MM.1S (cell line): ENCODE measurements around the gene TMEM115.

Experiments
- DNase-seq: peaks from one replicate; pipeline ENCODE4 v3.0.0-alpha.2; 2015
- H2AFZ ChIP-seq: fragments of 300-600 bp; sonication (generic); 2 replicates; pipeline ENCODE4 v1.6.0; 2016; ENCODE audit warnings: antibody characterized with exemption, low read length
- H3F3A ChIP-seq: fragments of 300-600 bp; sonication (generic); 2 replicates; pipeline ENCODE4 v1.6.1; 2016; ENCODE audit warnings: mild to moderate bottlenecking, antibody characterized with exemption, low read length, moderate library complexity, mixed read lengths; ENCODE audit not compliant: insufficient read depth
- H3K27ac ChIP-seq: fragments of 300-600 bp; sonication (generic); 2 replicates; pipeline ENCODE4 v1.5.1; 2016; ENCODE audit warnings: mild to moderate bottlenecking, low read length
- H3K27me3 ChIP-seq: fragments of 300-600 bp; sonication (generic); replicated peaks from 2 replicates; pipeline ENCODE4 v1.6.0; 2016; ENCODE audit warnings: low read length; ENCODE audit not compliant: insufficient read depth
- H3K36me3 ChIP-seq: fragments of 300-600 bp; sonication (generic); replicated peaks from 2 replicates; pipeline ENCODE4 v1.6.1; 2016; ENCODE audit warnings: mild to moderate bottlenecking, low read length, mixed read lengths; ENCODE audit not compliant: insufficient read depth
- H3K4me1 ChIP-seq: fragments of 300-600 bp; sonication (generic); 2 replicates; pipeline ENCODE4 v1.6.1; 2016; ENCODE audit warnings: low read length, mixed read lengths
- H3K4me2 ChIP-seq: fragments of 300-600 bp; sonication (generic); 2 replicates; pipeline ENCODE4 v1.6.0; 2016; ENCODE audit warnings: low read depth, low read length
- H3K4me3 ChIP-seq: fragments of 300-600 bp; sonication (generic); 2 replicates; pipeline ENCODE4 v1.5.1; 2016; ENCODE audit warnings: low read length, mixed read lengths
- H3K79me2 ChIP-seq: fragments of 300-600 bp; sonication (generic); 2 replicates; pipeline ENCODE4 v1.6.1; 2016; ENCODE audit warnings: mixed run types, low read length, mixed read lengths
- H3K9ac ChIP-seq: fragments of 300-600 bp; sonication (generic); 2 replicates; pipeline ENCODE4 v1.6.1; 2016; ENCODE audit warnings: low read length, mixed read lengths
- H3K9me2 ChIP-seq: fragments of 300-600 bp; sonication (generic); replicated peaks from 2 replicates; pipeline ENCODE4 v1.6.1; 2016; ENCODE audit warnings: mild to moderate bottlenecking, low read length, mixed read lengths; ENCODE audit not compliant: insufficient read depth
- H3K9me3 ChIP-seq: fragments of 300-600 bp; sonication (generic); replicated peaks from 2 replicates; pipeline ENCODE4 v1.6.1; 2016; ENCODE audit warnings: mild to moderate bottlenecking, low read length, mixed read lengths; ENCODE audit not compliant: insufficient read depth
- H4K20me1 ChIP-seq: fragments of 300-600 bp; sonication (generic); 2 replicates; pipeline ENCODE4 v1.6.1; 2016; ENCODE audit warnings: mild to moderate bottlenecking, low read length, moderate library complexity, mixed read lengths; ENCODE audit not compliant: insufficient read depth
- CTCF ChIP-seq: fragments of 300-600 bp; sonication (generic); IDR thresholded peaks from 2 replicates; pipeline ENCODE4 v1.5.1; 2016; ENCODE audit warnings: antibody characterized with exemption, low read length, mixed read lengths
- EZH2 ChIP-seq: fragments of 300-600 bp; sonication (generic); optimal IDR thresholded peaks from 2 replicates; pipeline ENCODE3; 2017; ENCODE audit warnings: low read depth, mild to moderate bottlenecking, antibody characterized with exemption, low read length, mixed read lengths
- EZH2phosphoT487 ChIP-seq: fragments of 300-600 bp; sonication (generic); IDR thresholded peaks from 2 replicates; pipeline ENCODE4 v1.6.1; 2018; ENCODE audit warnings: antibody characterized with exemption, low read length

TMEM115 gene

GRCh38 chr3:50371133-50371685, 11.9 kb upstream of the TMEM115 start:
- Histone ChIP-seq H2AFZ (no peak overlapping the region), H3K9ac (no peak overlapping the region), H3K27me3 (peaks cover 55% of the 10 kb centered on the region), H3K4me1 (peaks cover 3% of the 10 kb centered on the region), H3K9me2 (no peaks in the 10 kb centered on the region), H4K20me1 (no peaks in the 10 kb centered on the region), H3K4me2 (no peak overlapping the region), H3K4me3 (no peak overlapping the region), H3K36me3 (no peaks in the 10 kb centered on the region), H3K79me2 (no peaks in the 10 kb centered on the region), H3K27ac (no peak overlapping the region), H3F3A (no peaks in the 10 kb centered on the region), H3K9me3 (no peaks in the 10 kb centered on the region)
- TF ChIP-seq CTCF, result no peak
- no peak for DNase-seq

GRCh38 chr3:50370594-50370993, 11.3 kb upstream of the TMEM115 start:
- Histone ChIP-seq H3F3A (no peaks in the 10 kb centered on the region), H2AFZ (no peak overlapping the region), H3K27ac (no peak overlapping the region), H4K20me1 (no peaks in the 10 kb centered on the region), H3K4me3 (no peak overlapping the region), H3K9ac (no peak overlapping the region), H3K9me3 (no peaks in the 10 kb centered on the region), H3K27me3 (peaks cover 54% of the 10 kb centered on the region), H3K9me2 (no peaks in the 10 kb centered on the region), H3K79me2 (no peaks in the 10 kb centered on the region), H3K4me1 (peaks cover 3% of the 10 kb centered on the region), H3K36me3 (no peaks in the 10 kb centered on the region), H3K4me2 (no peak overlapping the region)
- no peak for DNase-seq
- no peak for TF ChIP-seq EZH2phosphoT487
- no peak for TF ChIP-seq CTCF
- no peak for TF ChIP-seq EZH2

- Histone ChIP-seq H3F3A (no peaks in the 10 kb centered on the region), H3K9me2 (no peaks in the 10 kb centered on the region), H3K4me3 (no peak overlapping the region), H2AFZ (no peak overlapping the region), H3K27me3 (peaks cover 53% of the 10 kb centered on the region), H3K27ac (no peak overlapping the region), H3K4me2 (no peak overlapping the region), H3K9me3 (no peaks in the 10 kb centered on the region), H4K20me1 (no peaks in the 10 kb centered on the region), H3K36me3 (no peaks in the 10 kb centered on the region), H3K9ac (no peak overlapping the region), H3K79me2 (no peaks in the 10 kb centered on the region), H3K4me1 (no peaks in the 10 kb centered on the region)
- no peak for DNase-seq
- TF ChIP-seq EZH2phosphoT487 (no peak), CTCF (no peak), EZH2 (no peak)
Measured at GRCh38 chr3:50369012-50369670, 9.8 kb upstream of the TMEM115 start.
